Skin epidermis (tissue), 12 donors: ENCODE data around the gene DDI2.
"Not testable (repeated sequence)": the region's sequence is repeated elsewhere in the genome, so short reads cannot be mapped to it uniquely, and the experiment has no call there.

Experiments used
- H3K27ac ChIP-seq, 21 experiments: fragments of 200-600 bp; sonication (generic) in 11 of 21; one replicate each; pipeline ENCODE4 v1.5.0; 2020; ENCODE audit warnings: mild to moderate bottlenecking in 3 of 21, inconsistent platforms in 2 of 21, moderate library complexity in 2 of 21
- H3K4me3 ChIP-seq, 7 experiments: fragments of 200-600 bp; sonication (generic) in 2 of 7; one replicate each; pipeline ENCODE4 v1.5.0; 2020; ENCODE audit warnings: inconsistent platforms in 2 of 7, mild to moderate bottlenecking in 2 of 7, moderate library complexity in 1 of 7

DDI2 gene

GRCh38 chr1:15603966-15604282 is 13.3 kb upstream of the DDI2 start:
- peak overlapping the region; percentile 47 to 79 (median 67) for H3K4me3 ChIP-seq
- H3K27ac ChIP-seq: peak overlapping the region in 20 of 21 experiments; percentile 21 to 91 (median 76)

GRCh38 chr1:15604400-15604799 is 12.9 kb upstream of the DDI2 start:
- not testable (repeated sequence) for H3K4me3 ChIP-seq
- peak overlapping the region in 3 of 21 experiments; percentile 57 to 79 (median 64) for H3K27ac ChIP-seq

- H3K4me3 ChIP-seq: no peak overlapping the region
- no peak overlapping the region for H3K27ac ChIP-seq
These were observed 11.6 kb upstream of the DDI2 start for GRCh38 chr1:15605398-15606383.

DNA sequence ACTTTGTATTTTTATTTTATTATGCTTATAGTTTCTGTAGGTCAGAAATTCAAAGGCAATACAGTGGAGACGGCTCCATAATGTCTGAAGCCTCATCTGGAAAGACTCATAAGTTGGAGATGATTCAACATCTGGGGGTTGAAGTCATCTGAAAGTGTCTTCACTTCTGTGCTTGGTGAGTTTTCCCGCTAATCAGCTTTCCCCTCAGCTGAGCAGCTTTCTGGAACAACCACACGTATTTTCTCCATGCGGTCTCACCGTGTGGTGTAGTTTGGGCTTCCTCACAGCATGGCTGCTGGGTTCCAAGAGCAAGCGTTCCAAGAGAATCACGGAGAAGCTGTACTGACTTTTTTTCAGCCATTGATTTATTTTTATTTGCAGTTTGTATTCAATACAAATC is 7.6 kb upstream of the DDI2 start:
- Histone ChIP-seq H3K27ac (no peak overlapping the region), H3K4me3 (no peak overlapping the region)

DNA sequence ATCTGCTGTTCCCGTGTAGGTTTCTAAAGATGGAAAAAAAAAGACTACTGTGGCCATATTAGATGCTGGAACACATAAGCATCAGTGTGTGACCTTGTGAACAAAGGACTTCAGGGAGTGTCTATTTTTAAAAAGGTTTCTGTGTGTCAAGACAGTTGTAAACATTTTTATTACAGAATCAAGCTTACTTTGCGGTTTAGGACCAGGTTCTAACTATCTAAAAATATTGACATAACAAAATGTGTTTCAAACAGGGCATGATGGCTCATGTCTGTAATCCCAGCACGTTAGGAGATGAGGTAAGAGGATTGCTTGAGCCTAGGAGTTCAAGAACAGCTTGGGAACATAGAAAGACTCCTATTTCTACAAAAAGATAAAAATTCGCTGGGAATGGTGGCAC is 7.1 kb upstream of the DDI2 start:
- Histone ChIP-seq H3K4me3 (no peak overlapping the region), H3K27ac (no peak overlapping the region)

- Histone ChIP-seq H3K4me3 (peak overlapping the region; percentile 12 to 95 (median 82)), H3K27ac (peak overlapping the region in 20 of 21 experiments; percentile 41 to 98 (median 87))
These were observed 685 bp upstream of the DDI2 start for GRCh38 chr1:15616373-15617172.

DNA sequence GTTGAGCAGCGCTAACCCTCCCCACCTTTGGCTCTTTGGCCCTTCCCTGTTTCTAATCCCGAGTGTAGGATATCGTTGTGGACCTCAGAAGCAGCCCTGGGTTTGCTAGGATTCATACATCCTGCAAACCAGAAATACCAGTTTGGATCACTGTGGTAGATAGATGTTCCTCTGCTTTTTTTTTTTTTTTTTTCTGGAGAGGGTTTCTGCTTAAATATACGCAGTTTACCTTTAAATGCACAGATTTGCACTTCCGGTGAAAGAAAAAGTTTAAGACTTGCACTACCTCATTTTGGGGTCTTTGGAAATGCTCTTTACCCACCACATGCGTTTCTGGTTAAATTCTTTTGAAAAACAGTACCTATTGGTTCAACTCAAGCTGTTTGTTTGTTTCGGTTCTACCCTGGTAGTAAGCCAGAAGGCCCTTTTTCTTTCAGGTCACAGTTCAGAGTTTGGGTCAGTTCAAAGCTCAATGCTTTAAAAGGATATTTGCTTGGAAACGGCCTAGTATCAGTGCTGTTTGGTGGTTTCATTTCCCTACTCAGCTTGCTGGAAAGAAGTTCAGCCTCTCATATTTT is 908 bp downstream of the DDI2 start:
- Histone ChIP-seq H3K4me3 (peak overlapping the region; percentile 58 to 95 (median 82)), H3K27ac (peak overlapping the region; percentile 90 to 100 (median 97))

- H3K4me3 ChIP-seq: peak overlapping the region; percentile 58 to 95 (median 82)
These were observed 1.6 kb downstream of the DDI2 start for GRCh38 chr1:15618655-15619525.

DNA sequence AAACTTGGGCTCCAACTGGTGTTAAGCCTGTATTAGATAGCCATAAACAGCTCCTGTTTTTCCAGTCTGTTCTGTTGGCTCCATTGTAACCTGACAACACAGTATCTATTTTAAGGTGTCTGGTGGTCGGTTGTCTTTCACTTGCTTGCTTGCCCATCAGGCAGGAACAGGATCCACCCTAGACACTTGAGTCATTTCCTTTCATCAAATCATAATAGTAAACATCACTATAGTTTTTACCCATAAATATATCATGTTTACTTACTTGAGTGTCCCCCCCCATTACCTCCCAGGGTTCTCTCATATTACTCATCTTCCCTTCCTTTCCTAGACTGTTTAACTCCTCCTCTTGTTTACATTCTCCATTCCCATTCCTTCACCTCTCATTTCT is 2.9 kb downstream of the DDI2 start:
- peak overlapping the region in 17 of 21 experiments; percentile 5 to 98 (median 96) for H3K27ac ChIP-seq

More at GRCh38 chr1:15618655-15619525, 1.6 kb downstream of the DDI2 start:
- H3K27ac ChIP-seq: peak overlapping the region; percentile 90 to 100 (median 97)

GRCh38 chr1:15620902-15621682 is 3.8 kb downstream of the DDI2 start:
- Histone ChIP-seq H3K4me3 (no peak overlapping the region), H3K27ac (peak overlapping the region in 1 of 21 experiments; percentile 6)

More for the DNA sequence above, 2.9 kb downstream of the DDI2 start:
- no peak overlapping the region for H3K4me3 ChIP-seq

DNA sequence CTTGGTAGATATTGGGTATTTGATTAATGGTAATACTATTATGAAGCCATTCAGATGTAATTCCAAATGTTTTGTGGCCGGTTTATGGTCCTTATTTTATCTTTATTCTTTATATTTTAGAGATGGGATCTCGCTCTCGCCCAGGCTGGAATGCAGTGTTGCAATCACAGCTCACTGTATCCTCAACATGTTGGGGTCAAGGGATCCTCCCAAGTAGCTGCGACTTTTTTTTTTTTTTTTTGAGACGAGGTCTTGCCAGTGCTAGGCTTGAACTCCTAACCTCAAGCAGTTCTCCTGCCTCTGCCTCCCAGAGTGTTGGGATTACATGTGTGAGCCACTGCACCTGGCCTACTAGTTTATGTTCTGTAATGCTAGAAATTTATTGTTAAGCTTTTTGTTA is 4.7 kb downstream of the DDI2 start:
- H3K4me3 ChIP-seq: no peak overlapping the region
- H3K27ac ChIP-seq: peak overlapping the region in 1 of 21 experiments; percentile 9

DNA sequence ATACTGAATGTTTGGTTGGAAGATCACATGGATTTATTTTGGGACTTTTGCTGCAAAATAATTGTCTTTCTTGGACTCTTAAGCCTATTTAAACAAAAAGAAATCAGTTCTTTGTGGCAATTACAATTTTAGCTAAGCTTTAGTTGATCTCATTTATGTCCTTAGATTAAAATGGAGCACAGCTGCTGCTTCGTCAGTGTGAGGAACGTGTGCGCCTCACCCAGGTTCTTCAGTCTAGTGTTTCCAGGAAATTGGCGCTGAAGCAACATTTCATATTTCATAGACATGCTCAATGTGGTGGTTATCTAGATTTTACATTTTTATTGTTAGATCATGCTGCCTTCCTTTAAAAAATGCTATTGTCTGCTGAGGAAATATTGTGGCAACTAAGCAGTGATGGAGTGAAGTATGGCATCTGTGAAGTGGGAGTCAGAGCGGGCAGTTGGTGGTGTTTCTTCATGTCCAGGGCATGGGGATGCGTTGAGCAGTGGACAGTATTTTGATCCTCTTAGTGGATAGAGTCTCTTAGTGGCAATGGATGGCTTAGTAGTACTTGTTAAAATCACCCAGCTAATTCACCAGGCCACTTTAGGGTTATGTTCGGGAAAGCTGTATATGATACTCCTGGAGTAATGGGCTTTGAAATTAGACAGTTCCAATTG is 5.6 kb downstream of the DDI2 start:
- Histone ChIP-seq H3K27ac (peak overlapping the region in 1 of 21 experiments; percentile 9), H3K4me3 (no peak overlapping the region)

DNA sequence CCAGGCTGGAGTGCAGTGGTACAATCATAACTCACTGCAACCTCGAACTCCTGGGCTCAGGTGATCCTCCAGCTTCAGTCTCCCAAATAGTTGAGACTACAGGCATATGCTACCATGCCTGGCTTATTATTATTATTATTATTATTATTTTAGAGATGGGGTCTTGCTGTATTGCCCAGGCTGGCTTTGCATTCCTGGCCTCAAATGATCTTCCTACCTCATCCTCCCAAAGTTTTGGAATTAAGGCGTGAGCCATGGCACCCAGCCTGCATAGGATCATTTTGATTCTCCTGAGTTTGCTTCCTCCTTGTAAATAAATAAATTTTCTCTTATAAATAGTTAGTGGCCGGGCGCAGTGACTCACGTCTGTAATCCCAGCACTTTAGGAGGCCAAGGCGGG is 6.2 kb downstream of the DDI2 start:
- no peak overlapping the region for H3K4me3 ChIP-seq
- no peak overlapping the region for H3K27ac ChIP-seq

- H3K27ac ChIP-seq: no peak overlapping the region
These were observed 7.0 kb downstream of the DDI2 start for GRCh38 chr1:15624133-15624714.

GRCh38 chr1:15625056-15625917 is 8.0 kb downstream of the DDI2 start:
- peak overlapping the region in 1 of 21 experiments; percentile 26 for H3K27ac ChIP-seq
- no peak overlapping the region for H3K4me3 ChIP-seq

More at GRCh38 chr1:15624133-15624714, 7.0 kb downstream of the DDI2 start:
- no peak overlapping the region for H3K4me3 ChIP-seq

DNA sequence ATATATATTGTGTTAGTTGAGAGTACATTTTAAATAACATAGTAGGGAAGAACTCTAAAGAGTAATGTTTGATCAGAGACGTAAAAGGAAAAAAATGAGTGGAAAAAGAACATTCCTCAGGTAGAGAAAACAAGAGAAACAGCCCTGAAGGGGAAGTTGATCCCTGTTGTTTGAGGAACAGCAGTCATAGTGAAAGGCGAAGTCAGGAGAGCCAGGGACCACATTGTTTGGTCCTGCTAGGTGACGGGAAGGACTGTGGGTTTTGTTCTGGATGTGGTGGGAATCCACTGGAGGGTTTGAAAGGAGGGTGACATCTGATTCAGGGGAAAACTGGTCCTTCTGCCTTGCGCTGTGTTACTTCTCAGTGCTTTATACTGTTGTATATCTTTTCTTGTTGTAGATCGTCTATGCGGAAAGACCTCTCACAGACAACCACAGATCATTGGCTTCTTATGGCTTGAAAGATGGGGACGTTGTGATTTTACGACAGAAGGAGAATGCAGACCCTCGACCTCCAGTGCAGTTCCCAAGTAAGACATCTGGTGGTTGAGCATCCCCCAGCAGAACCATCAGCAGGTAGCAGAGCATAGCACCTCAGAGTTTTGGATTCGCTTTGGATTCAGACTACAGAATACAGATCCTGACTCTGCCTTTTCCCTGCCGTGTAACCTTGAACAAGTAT is 9.2 kb downstream of the DDI2 start:
- H3K4me3 ChIP-seq: no peak overlapping the region
- H3K27ac ChIP-seq: peak overlapping the region in 1 of 21 experiments; percentile 45
